CD14-positive monocyte (primary cell): Measurements from ENCODE around the gene UQCRFS1. TPM values are rescaled to one million over a fixed set of nuclear protein-coding genes. Genes with fewer than 3 reads are reported as not detected.
A peak's percentile ranks its signal among the peaks of the same experiment; 100 is the strongest.
"Not testable (repeated sequence)": the region's sequence is repeated elsewhere in the genome, so short reads cannot be mapped to it uniquely, and the experiment has no call there.

Experiments
- DNase-seq, 3 donors: peaks; one replicate each; pipeline ENCODE4 v3.0.0-alpha.2; 2011 to 2022
- H2AFZ ChIP-seq: 2 replicates; pipeline ENCODE4 v1.6.0; 2012; ENCODE audit warnings: mild to moderate bottlenecking, low read depth, low read length, inconsistent platforms; ENCODE audit not compliant: insufficient read depth, poor library complexity, severe bottlenecking
- H3K27ac ChIP-seq, 2 donors: 1 replicate in 1 of 2; 2 replicates in 1 of 2; pipeline ENCODE4 v1.5.1; 2012 to 2013; ENCODE audit warnings: low read length in 2 of 2, control low read depth in 1 of 2, inconsistent platforms in 1 of 2, low read depth in 1 of 2, mild to moderate bottlenecking in 1 of 2
- H3K27me3 ChIP-seq, 2 donors: one replicate each; pipeline versions ENCODE4 v1.6.0 to v1.6.1; 2011 to 2013; ENCODE audit warnings: low read length in 2 of 2; ENCODE audit not compliant: control insufficient read depth in 2 of 2, insufficient read depth in 2 of 2
- H3K36me3 ChIP-seq, 2 donors: replicated peaks in 1 of 2; 1 replicate in 1 of 2; 2 replicates in 1 of 2; pipeline versions ENCODE4 v1.5.1 to v1.6.1; 2012 to 2013; ENCODE audit warnings: low read length in 2 of 2, control low read depth in 1 of 2, inconsistent platforms in 1 of 2, mild to moderate bottlenecking in 1 of 2; ENCODE audit not compliant: insufficient read depth in 2 of 2, control insufficient read depth in 1 of 2
- H3K4me1 ChIP-seq, 2 donors: 1 replicate in 1 of 2; 2 replicates in 1 of 2; pipeline versions ENCODE4 v1.5.1 to v1.6.1; 2012 to 2013; ENCODE audit warnings: low read length in 2 of 2, control low read depth in 1 of 2, inconsistent platforms in 1 of 2, mild to moderate bottlenecking in 1 of 2, moderate library complexity in 1 of 2; ENCODE audit not compliant: insufficient read depth in 2 of 2, control insufficient read depth in 1 of 2
- H3K4me2 ChIP-seq: replicated peaks from 2 replicates; pipeline ENCODE3; 2012; ENCODE audit warnings: low read length, moderate library complexity, mild to moderate bottlenecking; ENCODE audit not compliant: poor library complexity, severe bottlenecking; ENCODE audit errors: extremely low read depth
- H3K4me3 ChIP-seq, 3 experiments: fragments of 200-600 bp in 1 of 3; sonication (generic) in 1 of 3; replicated peaks in 1 of 3; 1 replicate in 2 of 3; 2 replicates in 1 of 3; pipeline ENCODE4 v1.5.1; 2011 to 2013; ENCODE audit warnings: low read length in 3 of 3, mild to moderate bottlenecking in 3 of 3, control low read depth in 2 of 3, low read depth in 2 of 3, inconsistent platforms in 1 of 3, moderate library complexity in 1 of 3
- H3K79me2 ChIP-seq: 2 replicates; pipeline ENCODE4 v1.6.0; 2012; ENCODE audit warnings: mild to moderate bottlenecking, control low read depth, inconsistent platforms, low read length, moderate library complexity; ENCODE audit not compliant: insufficient read depth
- H3K9ac ChIP-seq: 2 replicates; pipeline ENCODE4 v1.6.0; 2017; ENCODE audit warnings: low read length, mild to moderate bottlenecking; ENCODE audit not compliant: insufficient read depth, poor library complexity, severe bottlenecking
- H3K9me3 ChIP-seq, 2 donors: replicated peaks in 1 of 2; 1 replicate in 1 of 2; 2 replicates in 1 of 2; pipeline versions ENCODE4 v1.5.1 to v1.6.1; 2012 to 2013; ENCODE audit warnings: low read length in 2 of 2, control low read depth in 1 of 2; ENCODE audit not compliant: control insufficient read depth in 1 of 2, insufficient read depth in 1 of 2
- H4K20me1 ChIP-seq: 2 replicates; pipeline ENCODE4 v1.6.0; 2012; ENCODE audit warnings: mild to moderate bottlenecking, low read length, control low read depth, moderate library complexity; ENCODE audit not compliant: insufficient read depth
- H3K27ac Mint-ChIP-seq, 7 donors: one replicate each; pipeline ENCODE4 v1.8.0; 2020; ENCODE audit warnings: mild to moderate bottlenecking in 7 of 7, mixed read lengths in 7 of 7, moderate library complexity in 6 of 7, inconsistent platforms in 2 of 7
- H3K27me3 Mint-ChIP-seq, 3 donors: one replicate each; pipeline ENCODE4 v1.8.0; 2021 to 2022; ENCODE audit warnings: low read depth in 3 of 3, mild to moderate bottlenecking in 3 of 3, mixed read lengths in 3 of 3, moderate library complexity in 3 of 3, inconsistent platforms in 1 of 3
- H3K36me3 Mint-ChIP-seq, 2 donors: one replicate each; pipeline ENCODE4 v1.8.0; 2020; ENCODE audit warnings: mixed read lengths in 2 of 2, inconsistent platforms in 1 of 2, mild to moderate bottlenecking in 1 of 2
- H3K4me1 Mint-ChIP-seq: one replicate; pipeline ENCODE4 v1.8.0; 2020; ENCODE audit warnings: mild to moderate bottlenecking, mixed read lengths
- H3K4me3 Mint-ChIP-seq, 2 donors: one replicate each; pipeline ENCODE4 v1.8.0; 2020; ENCODE audit warnings: mild to moderate bottlenecking in 2 of 2, mixed read lengths in 2 of 2, moderate library complexity in 1 of 2
- H3K9me3 Mint-ChIP-seq, 7 donors: one replicate each; pipeline ENCODE4 v1.8.0; 2020 to 2022; ENCODE audit warnings: mixed read lengths in 7 of 7, mild to moderate bottlenecking in 6 of 7, moderate library complexity in 6 of 7, inconsistent platforms in 2 of 7
- WGBS: methylation state at CpG from one replicate; pipeline ENCODE4 v1.1.5; 2013; ENCODE audit warnings: missing lambda C conversion rate; ENCODE audit not compliant: insufficient coverage; 5-methylcytosine and 5-hydroxymethylcytosine counted together
- intact Hi-C, 2 donors: fragments of 100-400 bp; cut with micrococcal nuclease; formaldehyde crosslinking; loops; one replicate each; pipeline versions ENCODE4 v1.15.0 to v1.15.1; 2023
- polyA plus RNA-seq, 3 donors: library from polyadenylated mRNA; depleted of rRNA in 1 of 3; unstranded in 2 of 3; stranded (reverse) in 1 of 3; fragments of 300-500 nt in 2 of 3; fragments of >200 nt in 1 of 3; fragmentation: Illumina TruSeq in 2 of 3; gene quantifications; 1 replicate in 2 of 3; 2 replicates in 1 of 3; pipeline ENCODE4 v1.2.3, GENCODE V29; 2012 to 2021

The UQCRFS1 gene
- polyA plus RNA-seq, 3 donors = 26.2 to 108 (median 108) TPM

GRCh38 chr19:29210502-29210901, 2.4 kb downstream of the UQCRFS1 start:
- Histone ChIP-seq H3K36me3 (peaks cover 14 to 28% of the 10 kb centered on the region in 2 donors), H4K20me1 (peaks cover 46% of the 10 kb centered on the region), H3K4me1 (peaks cover 19 to 27% of the 10 kb centered on the region in 2 donors), H3K79me2 (peaks cover 62% of the 10 kb centered on the region)
- H3K27me3 ChIP-seq, H3K4me3 ChIP-seq, H3K27me3 Mint-ChIP-seq, H3K9ac ChIP-seq, H3K4me3 Mint-ChIP-seq, DNase-seq, H3K9me3 Mint-ChIP-seq, H2AFZ ChIP-seq, H3K27ac ChIP-seq, H3K4me2 ChIP-seq, H3K9me3 ChIP-seq: not testable (repeated sequence)
- Mint-ChIP-seq H3K36me3 (peaks cover 32 to 34% of the 10 kb centered on the region in 2 donors), H3K4me1 (peaks cover 48% of the 10 kb centered on the region), H3K27ac (peak overlapping the region in 1 of 7 donors; percentile 18)
- intact Hi-C loops = loop anchor here in 1 of 2 donors (5.0 kb wide), 1 partner anchor 397 kb away; the partner anchor contains the start of gene POP4
- no CpG with 5 or more reads among the region's 3 CpGs for WGBS

GRCh38 chr19:29207403-29208187, 5.4 kb downstream of the UQCRFS1 start:
- H3K9me3 Mint-ChIP-seq, H3K27me3 ChIP-seq, H3K27ac ChIP-seq, H3K4me3 ChIP-seq, H3K27me3 Mint-ChIP-seq, intact Hi-C loops, H3K4me2 ChIP-seq, H3K9me3 ChIP-seq, DNase-seq, H3K4me3 Mint-ChIP-seq, H2AFZ ChIP-seq, H3K9ac ChIP-seq: not testable (repeated sequence)
- peak overlapping the region in 1 of 7 donors; percentile 50 for H3K27ac Mint-ChIP-seq
- 100% methylated on average over 2 of the region's 14 CpGs for WGBS
- Histone ChIP-seq H3K79me2 (peaks cover 59% of the 10 kb centered on the region), H3K36me3 (peaks cover 14 to 32% of the 10 kb centered on the region in 2 donors), H3K4me1 (peaks cover 13 to 19% of the 10 kb centered on the region in 2 donors), H4K20me1 (peaks cover 67% of the 10 kb centered on the region)
- peaks cover 37 to 42% of the 10 kb centered on the region in 2 donors for H3K36me3 Mint-ChIP-seq
- peaks cover 45% of the 10 kb centered on the region for H3K4me1 Mint-ChIP-seq
